Activated B cell treated with CpG ODN at 0.5 μM for 24 hours (primary cell): ENCODE measurements around the gene DNAJC17. TPM values are rescaled to one million over a fixed set of nuclear protein-coding genes. Genes with fewer than 3 reads are reported as not detected.

ENCODE experiments used
- ATAC-seq: fragments of 200-7000 bp; cut with Tn5 transposase; one replicate; pipeline ENCODE4 v1.10.0; 2021; ENCODE audit warnings: low read depth, mild to moderate bottlenecking, moderate library complexity
- CTCF ChIA-PET: fragments of 350-600 bp; sonication (Branson Sonifier 250); formaldehyde crosslinking; loops from one replicate; lab custom pipeline; 2021; ENCODE audit warnings: antibody characterized with exemption; lab: Charles Lee
- POLR2A ChIA-PET: fragments of 350-600 bp; sonication (Branson Sonifier 250); formaldehyde crosslinking; loops from one replicate; lab custom pipeline; 2021; ENCODE audit warnings: antibody characterized with exemption; lab: Charles Lee
- DNase-seq: peaks from one replicate; pipeline ENCODE4 v3.0.0; 2022
- H3K27ac Mint-ChIP-seq: one replicate; pipeline ENCODE4 v1.8.0; 2020; ENCODE audit warnings: mixed read lengths
- H3K27me3 Mint-ChIP-seq: one replicate; pipeline ENCODE4 v1.8.0; 2021; ENCODE audit warnings: mixed read lengths
- H3K36me3 Mint-ChIP-seq: one replicate; pipeline ENCODE4 v1.8.0; 2021; ENCODE audit warnings: low read depth, mixed read lengths
- H3K4me1 Mint-ChIP-seq: one replicate; pipeline ENCODE4 v1.8.0; 2021; ENCODE audit warnings: mixed read lengths
- H3K4me3 Mint-ChIP-seq: one replicate; pipeline ENCODE4 v1.8.0; 2020; ENCODE audit warnings: mild to moderate bottlenecking, mixed read lengths
- H3K9me3 Mint-ChIP-seq: one replicate; pipeline ENCODE4 v1.8.0; 2020; ENCODE audit warnings: mixed read lengths
- intact Hi-C: fragments of 100-400 bp; cut with micrococcal nuclease; formaldehyde crosslinking; loops from one replicate; pipeline ENCODE4 v1.15.1; 2024
- total RNA-seq: library from RNA; stranded (reverse); gene quantifications from 2 replicates; pipeline ENCODE4 v1.2.3, GENCODE V29; 2022
- TF ChIP-seq, protein P1 (sequence below): fragments of 200-600 bp; IDR thresholded peaks from one replicate; pipeline ENCODE4 v1.8.0; 2022; ENCODE audit warnings: antibody characterized with exemption, mild to moderate bottlenecking

Gene DNAJC17
- total RNA-seq, 1 donor from 2014 or later: 51.0 TPM

DNA sequence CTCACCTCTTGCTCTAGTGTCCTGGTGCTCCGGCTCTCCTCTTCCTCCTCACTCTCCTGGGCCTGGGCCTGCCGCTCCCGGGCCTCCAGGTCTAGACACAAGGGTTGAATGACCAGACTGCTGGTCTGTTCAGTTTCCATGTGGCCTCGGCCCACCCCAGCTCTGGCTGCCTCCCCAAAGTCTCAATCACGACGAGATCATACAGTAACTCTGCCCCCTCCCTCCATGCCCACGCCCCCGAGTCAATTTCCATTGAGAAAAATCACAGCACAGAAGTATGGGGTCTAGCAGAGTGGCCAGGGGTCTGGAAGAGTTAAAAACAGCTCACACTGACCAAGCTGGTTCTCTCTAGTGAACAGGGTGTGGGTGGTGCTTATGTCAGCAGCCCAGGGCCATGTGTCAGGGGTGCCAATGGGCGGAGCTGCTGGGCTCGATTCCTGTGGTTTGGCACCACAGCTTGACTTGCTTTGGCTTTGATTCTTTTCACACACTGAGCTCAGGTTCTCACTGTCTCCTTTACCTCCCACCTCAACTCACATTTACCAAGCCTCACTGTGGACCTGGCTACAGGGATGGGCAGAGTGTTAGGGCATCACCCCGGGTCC is 30.6 kb downstream of the DNAJC17 start:
- TF ChIP-seq, protein P1, sequence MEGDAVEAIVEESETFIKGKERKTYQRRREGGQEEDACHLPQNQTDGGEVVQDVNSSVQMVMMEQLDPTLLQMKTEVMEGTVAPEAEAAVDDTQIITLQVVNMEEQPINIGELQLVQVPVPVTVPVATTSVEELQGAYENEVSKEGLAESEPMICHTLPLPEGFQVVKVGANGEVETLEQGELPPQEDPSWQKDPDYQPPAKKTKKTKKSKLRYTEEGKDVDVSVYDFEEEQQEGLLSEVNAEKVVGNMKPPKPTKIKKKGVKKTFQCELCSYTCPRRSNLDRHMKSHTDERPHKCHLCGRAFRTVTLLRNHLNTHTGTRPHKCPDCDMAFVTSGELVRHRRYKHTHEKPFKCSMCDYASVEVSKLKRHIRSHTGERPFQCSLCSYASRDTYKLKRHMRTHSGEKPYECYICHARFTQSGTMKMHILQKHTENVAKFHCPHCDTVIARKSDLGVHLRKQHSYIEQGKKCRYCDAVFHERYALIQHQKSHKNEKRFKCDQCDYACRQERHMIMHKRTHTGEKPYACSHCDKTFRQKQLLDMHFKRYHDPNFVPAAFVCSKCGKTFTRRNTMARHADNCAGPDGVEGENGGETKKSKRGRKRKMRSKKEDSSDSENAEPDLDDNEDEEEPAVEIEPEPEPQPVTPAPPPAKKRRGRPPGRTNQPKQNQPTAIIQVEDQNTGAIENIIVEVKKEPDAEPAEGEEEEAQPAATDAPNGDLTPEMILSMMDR: no peak
- Mint-ChIP-seq H3K4me1 (peaks cover 12% of the 10 kb centered on the region), H3K9me3 (no peaks in the 10 kb centered on the region), H3K4me3 (no peak overlapping the region), H3K27ac (no peak overlapping the region), H3K36me3 (peaks cover 56% of the 10 kb centered on the region), H3K27me3 (no peaks in the 10 kb centered on the region)
- ChIA-PET POLR2A (interaction anchor here (0.6 to 2.4 kb wide), 3 partner anchors 13 to 82 kb away, joined by 3 to 7 read pairs (median 3); partner anchors contain the start of genes GCHFR and RAD51), CTCF (interaction anchor here (1.1 to 1.4 kb wide), 2 partner anchors 29 to 187 kb away, joined by 3 read pairs; no protein-coding TSS in a partner anchor)
- ATAC-seq (no peak), DNase-seq (no peak)
- intact Hi-C loops: no loop called here

DNA sequence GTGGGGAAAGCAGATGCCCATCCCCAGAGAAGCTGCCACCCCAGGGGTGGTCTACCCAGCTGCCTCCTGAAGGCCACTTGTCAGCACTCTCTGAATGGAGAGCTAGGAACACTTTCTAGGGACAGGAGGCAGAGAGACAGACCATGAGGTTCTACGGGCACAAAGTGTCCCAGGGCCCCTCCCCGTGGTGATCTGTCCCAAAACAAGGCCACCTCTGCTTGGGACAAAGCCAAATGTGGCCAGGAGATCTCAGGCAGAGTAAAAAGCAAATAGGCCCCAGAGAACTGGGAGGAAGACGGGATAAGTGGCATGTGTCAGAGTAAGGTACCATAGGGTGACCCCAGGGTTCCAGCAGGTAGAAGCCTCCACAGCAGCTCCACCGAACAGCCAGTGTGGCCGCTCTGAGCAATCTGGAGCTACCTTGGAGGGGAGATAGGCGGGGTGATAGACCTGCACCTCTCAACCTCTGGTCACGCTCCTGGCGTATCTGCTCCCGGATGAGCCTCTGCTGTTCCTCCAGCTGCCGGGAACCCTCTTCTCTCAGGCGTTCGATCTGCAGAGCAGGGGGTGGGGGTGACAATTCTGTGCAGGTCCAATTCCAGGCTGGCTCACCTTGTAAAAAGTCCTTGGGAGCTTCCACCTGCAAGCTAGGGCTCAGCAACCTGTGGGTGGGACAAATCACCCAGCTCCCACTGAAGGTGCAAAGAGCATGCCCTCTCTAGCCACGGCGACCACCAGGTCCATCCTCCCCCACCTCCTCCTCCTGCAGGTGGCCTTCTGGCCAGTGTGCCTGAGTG is 31.3 kb downstream of the DNAJC17 start:
- no peak overlapping the region for H3K4me3 Mint-ChIP-seq
- peaks cover 56% of the 10 kb centered on the region for H3K36me3 Mint-ChIP-seq
- no peak overlapping the region for H3K27ac Mint-ChIP-seq
- POLR2A ChIA-PET: interaction anchor here (0.5 to 2.4 kb wide), 4 partner anchors 12 to 123 kb away, joined by 3 to 7 read pairs (median 4); partner anchors contain the start of genes GCHFR and RAD51
- no peak for DNase-seq
- CTCF ChIA-PET: interaction anchor here (1.4 kb wide), 1 partner anchor 28 kb away, joined by 3 read pairs; no protein-coding TSS in a partner anchor
- TF ChIP-seq, protein P1: no peak
- peaks cover 19% of the 10 kb centered on the region for H3K4me1 Mint-ChIP-seq
- H3K27me3 Mint-ChIP-seq: no peaks in the 10 kb centered on the region
- no peak for ATAC-seq
- intact Hi-C loops: no loop called here
- no peaks in the 10 kb centered on the region for H3K9me3 Mint-ChIP-seq

DNA sequence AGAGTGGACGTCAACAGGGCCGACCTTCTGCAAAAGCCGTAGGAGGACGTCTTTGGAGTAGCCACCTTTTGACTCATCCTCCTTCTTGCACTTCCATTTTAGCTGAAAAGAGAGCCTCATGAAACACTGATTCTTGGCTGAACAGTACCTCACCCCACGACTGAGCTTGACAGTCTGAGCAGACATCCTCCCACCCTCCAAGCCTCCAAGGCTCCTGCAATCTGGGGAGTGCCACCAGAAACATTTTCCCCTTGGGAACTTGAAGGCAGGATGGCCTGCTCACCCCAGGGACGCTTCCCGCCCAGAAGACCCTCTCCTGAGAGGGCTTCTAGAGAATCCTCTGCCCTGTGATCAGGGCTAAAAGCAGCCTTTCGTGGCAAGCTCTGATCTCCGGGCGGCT is 32.3 kb downstream of the DNAJC17 start:
- Mint-ChIP-seq H3K36me3 (peaks cover 53% of the 10 kb centered on the region), H3K4me3 (no peak overlapping the region), H3K9me3 (no peaks in the 10 kb centered on the region), H3K27ac (no peak overlapping the region), H3K27me3 (no peaks in the 10 kb centered on the region), H3K4me1 (peaks cover 26% of the 10 kb centered on the region)
- DNase-seq (no peak), ATAC-seq (no peak)
- ChIA-PET POLR2A (interaction anchor here (2.4 kb wide), 1 partner anchor 11 kb away, joined by 7 read pairs; the partner anchor contains the start of gene GCHFR), CTCF (no interaction called here)
- TF ChIP-seq, protein P1: no peak
- intact Hi-C loops: no loop called here

DNA sequence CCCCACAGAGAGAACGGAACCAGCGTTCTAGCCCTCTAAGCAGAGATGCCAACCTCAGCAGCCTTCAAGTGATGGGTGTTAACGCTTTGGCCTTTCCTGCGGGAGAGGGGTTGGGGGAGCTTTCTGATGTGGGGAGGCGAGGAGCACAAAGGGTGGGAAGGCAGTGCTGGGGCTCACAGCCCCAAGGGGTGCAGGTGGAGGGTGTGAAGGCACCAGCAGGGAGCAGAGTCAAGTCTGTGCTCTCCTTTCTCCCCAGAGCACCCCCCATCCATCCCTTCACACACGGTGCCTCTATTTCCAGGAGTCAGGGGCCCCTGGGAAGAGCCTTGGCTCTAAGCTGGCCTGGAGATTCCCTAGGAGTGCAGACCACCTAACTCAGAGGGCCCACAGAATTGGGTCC is 33.4 kb downstream of the DNAJC17 start:
- ATAC-seq: no peak
- Mint-ChIP-seq H3K9me3 (no peaks in the 10 kb centered on the region), H3K4me1 (peaks cover 38% of the 10 kb centered on the region), H3K27me3 (no peaks in the 10 kb centered on the region), H3K27ac (no peak overlapping the region), H3K36me3 (peaks cover 46% of the 10 kb centered on the region), H3K4me3 (no peak overlapping the region)
- no peak for DNase-seq
- ChIA-PET POLR2A (no interaction called here), CTCF (interaction anchor here (0.7 kb wide), 1 partner anchor 9 kb away, joined by 3 read pairs; no protein-coding TSS in a partner anchor)
- intact Hi-C loops: no loop called here
- TF ChIP-seq, protein P1: no peak

DNA sequence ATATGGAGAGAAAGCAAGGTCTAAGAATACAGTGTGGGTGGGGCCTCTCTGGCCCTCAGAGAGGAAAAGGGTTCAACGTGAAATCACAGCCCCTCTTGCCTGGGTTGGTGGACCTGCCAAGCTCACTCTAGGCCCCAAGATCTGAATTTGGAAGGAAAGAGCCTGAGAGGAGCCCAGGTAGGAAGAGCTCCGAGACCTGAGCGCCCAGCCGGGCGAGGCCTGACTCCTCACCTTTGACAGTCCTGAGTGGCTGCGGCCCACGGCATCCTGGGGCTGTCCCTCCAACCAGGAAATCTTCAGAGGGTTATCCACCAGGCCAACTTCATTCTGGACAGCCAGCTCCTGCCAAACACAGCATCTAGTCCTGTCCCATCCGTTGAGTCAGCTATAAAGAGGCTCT is 33.8 kb downstream of the DNAJC17 start:
- ChIA-PET CTCF (interaction anchor here (0.7 kb wide), 1 partner anchor 9 kb away, joined by 3 read pairs; no protein-coding TSS in a partner anchor), POLR2A (interaction anchor here (0.7 kb wide), 2 partner anchors 16 to 1199 kb away, joined by 5 to 8 read pairs; no protein-coding TSS in a partner anchor)
- Mint-ChIP-seq H3K27ac (no peak overlapping the region), H3K9me3 (no peaks in the 10 kb centered on the region), H3K36me3 (peaks cover 46% of the 10 kb centered on the region), H3K27me3 (no peaks in the 10 kb centered on the region), H3K4me3 (no peak overlapping the region), H3K4me1 (peaks cover 42% of the 10 kb centered on the region)
- ATAC-seq (no peak), DNase-seq (no peak)
- intact Hi-C loops: no loop called here
- TF ChIP-seq, protein P1: no peak
